NCI-H510A treated with DMSO at 0.1 percent for 48 hours (cell line): ENCODE data around the gene MUC5AC.
"Not testable (repeated sequence)": the region's sequence is repeated elsewhere in the genome, so short reads cannot be mapped to it uniquely, and the experiment has no call there.

Experiments used
- DNase-seq: peaks from one replicate; lab custom pipeline; 2025; lab: John Stamatoyannopoulos, UW

MUC5AC gene

GRCh38 chr11:1157645-1158591, at the start of gene MUC5AC:
Gene MUC5AC (plus strand): TSS chr11:1157953. CDS start chr11:1158000, 47 bp downstream.
- no peak for DNase-seq

GRCh38 chr11:1108246-1108900, 49.4 kb upstream of the MUC5AC start:
- DNase-seq = no peak

- no peak for DNase-seq
These were observed 48.4 kb upstream of the MUC5AC start for GRCh38 chr11:1109101-1109917.

GRCh38 chr11:1109918-1110705, 47.6 kb upstream of the MUC5AC start:
- DNase-seq = no peak

GRCh38 chr11:1111545-1112212, 46.1 kb upstream of the MUC5AC start:
- no peak for DNase-seq

- DNase-seq = no peak
These were observed 45.2 kb upstream of the MUC5AC start for GRCh38 chr11:1112351-1113191.

- no peak for DNase-seq
These were observed 44.1 kb upstream of the MUC5AC start for GRCh38 chr11:1113405-1114201.

GRCh38 chr11:1115292-1115691, 42.5 kb upstream of the MUC5AC start:
- not testable (repeated sequence) for DNase-seq

- no peak for DNase-seq
These were observed 41.6 kb upstream of the MUC5AC start for GRCh38 chr11:1116104-1116503.

- no peak for DNase-seq
These were observed 40.9 kb upstream of the MUC5AC start for GRCh38 chr11:1116666-1117390.

GRCh38 chr11:1117992-1118391, 39.8 kb upstream of the MUC5AC start:
- DNase-seq = no peak

- no peak for DNase-seq
These were observed 38.8 kb upstream of the MUC5AC start for GRCh38 chr11:1118755-1119603.

- DNase-seq = no peak
These were observed 38.1 kb upstream of the MUC5AC start for GRCh38 chr11:1119604-1120146.

GRCh38 chr11:1120532-1121330, 37.0 kb upstream of the MUC5AC start:
- no peak for DNase-seq

- DNase-seq = no peak
These were observed 36.4 kb upstream of the MUC5AC start for GRCh38 chr11:1121331-1121812.
